Common myeloid progenitor, CD34-positive (primary cell): ENCODE measurements around the gene DLGAP4.

Source experiments
- CTCF ChIA-PET: fragments of 350-600 bp; sonication (Branson Sonifier 250); formaldehyde crosslinking; loops from one replicate; lab custom pipeline; 2021; ENCODE audit warnings: antibody characterized with exemption; lab: Charles Lee
- POLR2A ChIA-PET: fragments of 350-600 bp; sonication (Branson Sonifier 250); formaldehyde crosslinking; loops from one replicate; lab custom pipeline; 2021; ENCODE audit warnings: antibody characterized with exemption; lab: Charles Lee
- DNase-seq, 3 donors: peaks; one replicate each; pipeline versions ENCODE4 v3.0.0 to v3.0.0-alpha.2; 2013
- H3K27ac ChIP-seq, 2 experiments: 1 replicate in 1 of 2; 2 replicates in 1 of 2; pipeline ENCODE4 v1.7.0; 2013; ENCODE audit warnings: inconsistent platforms in 2 of 2, low read length in 2 of 2, mild to moderate bottlenecking in 2 of 2, low read depth in 1 of 2, moderate library complexity in 1 of 2; ENCODE audit not compliant: severe bottlenecking in 2 of 2, insufficient read depth in 1 of 2, poor library complexity in 1 of 2
- H3K27me3 ChIP-seq, 5 experiments: replicated peaks in 2 of 5; 1 replicate in 3 of 5; 2 replicates in 2 of 5; pipeline versions ENCODE4 v1.6.1 to v1.7.0; 2013; ENCODE audit warnings: low read length in 4 of 5, mild to moderate bottlenecking in 2 of 5, moderate library complexity in 2 of 5, inconsistent platforms in 1 of 5; ENCODE audit not compliant: insufficient read depth in 5 of 5, control insufficient read depth in 4 of 5
- H3K36me3 ChIP-seq, 4 experiments: 1 replicate in 2 of 4; 2 replicates in 2 of 4; pipeline versions ENCODE4 v1.6.1 to v1.7.0; 2013; ENCODE audit warnings: low read length in 3 of 4, control low read depth in 1 of 4, mild to moderate bottlenecking in 1 of 4; ENCODE audit not compliant: control insufficient read depth in 4 of 4, insufficient read depth in 4 of 4
- H3K4me1 ChIP-seq, 4 experiments: 1 replicate in 3 of 4; 2 replicates in 1 of 4; pipeline versions ENCODE4 v1.6.1 to v1.7.1; 2013; ENCODE audit warnings: low read length in 3 of 4, mild to moderate bottlenecking in 3 of 4, control low read depth in 1 of 4, inconsistent platforms in 1 of 4, moderate library complexity in 1 of 4; ENCODE audit not compliant: control insufficient read depth in 4 of 4, insufficient read depth in 4 of 4; ENCODE audit errors: control extremely low read depth in 1 of 4
- H3K4me3 ChIP-seq, 7 experiments: 1 replicate in 4 of 7; 2 replicates in 3 of 7; pipeline versions ENCODE4 v1.5.1 to v1.7.0; 2013; ENCODE audit warnings: mild to moderate bottlenecking in 7 of 7, low read length in 6 of 7, moderate library complexity in 6 of 7, inconsistent platforms in 2 of 7, low read depth in 2 of 7, control low read depth in 1 of 7; ENCODE audit not compliant: insufficient read depth in 4 of 7, control insufficient read depth in 1 of 7; ENCODE audit errors: extremely low read depth in 1 of 7
- H3K9me3 ChIP-seq, 5 experiments: 1 replicate in 4 of 5; 2 replicates in 1 of 5; pipeline versions ENCODE4 v1.6.1 to v1.7.1; 2013; ENCODE audit warnings: low read length in 4 of 5, mild to moderate bottlenecking in 2 of 5, inconsistent platforms in 1 of 5, low read depth in 1 of 5, moderate library complexity in 1 of 5; ENCODE audit not compliant: control insufficient read depth in 4 of 5, insufficient read depth in 2 of 5; ENCODE audit errors: control extremely low read depth in 1 of 5
- WGBS: methylation state at CpG from one replicate; pipeline ENCODE4 v1.1.5; 2013; ENCODE audit not compliant: insufficient coverage; 5-methylcytosine and 5-hydroxymethylcytosine counted together

DLGAP4 gene

GRCh38 chr20:36483919-36484808, 178.0 kb downstream of the DLGAP4 start:
- ChIA-PET POLR2A (no interaction called here), CTCF (no interaction called here)
- H3K9me3 ChIP-seq = no peaks in the 10 kb centered on the region
- DNase-seq = no peak
- H3K36me3 ChIP-seq = peaks cover 0 to 2% (median 0%) of the 10 kb centered on the region in 4 experiments
- 98% methylated on average over 6 of the region's 8 CpGs for WGBS
- H3K27ac ChIP-seq = no peak overlapping the region
- peaks cover 0 to 7% (median 1%) of the 10 kb centered on the region in 4 experiments for H3K4me1 ChIP-seq
- H3K27me3 ChIP-seq = no peaks in the 10 kb centered on the region
- H3K4me3 ChIP-seq = no peak overlapping the region

GRCh38 chr20:36485286-36485685, 179.1 kb downstream of the DLGAP4 start:
- peaks cover 0 to 12% (median 1%) of the 10 kb centered on the region in 4 experiments for H3K4me1 ChIP-seq
- H3K4me3 ChIP-seq = no peak overlapping the region
- ChIA-PET POLR2A (interaction anchor here (0.6 kb wide), 1 partner anchor 22 kb away, joined by 5 read pairs; no protein-coding TSS in a partner anchor), CTCF (interaction anchor here (0.6 to 1.4 kb wide), 2 partner anchors 15 to 355 kb away, joined by 3 read pairs; no protein-coding TSS in a partner anchor)
- no peak overlapping the region for H3K27ac ChIP-seq
- H3K27me3 ChIP-seq = no peaks in the 10 kb centered on the region
- H3K9me3 ChIP-seq = no peaks in the 10 kb centered on the region
- DNase-seq = no peak
- 100% methylated on average over 3 of the region's 3 CpGs for WGBS
- no peaks in the 10 kb centered on the region for H3K36me3 ChIP-seq

DNA sequence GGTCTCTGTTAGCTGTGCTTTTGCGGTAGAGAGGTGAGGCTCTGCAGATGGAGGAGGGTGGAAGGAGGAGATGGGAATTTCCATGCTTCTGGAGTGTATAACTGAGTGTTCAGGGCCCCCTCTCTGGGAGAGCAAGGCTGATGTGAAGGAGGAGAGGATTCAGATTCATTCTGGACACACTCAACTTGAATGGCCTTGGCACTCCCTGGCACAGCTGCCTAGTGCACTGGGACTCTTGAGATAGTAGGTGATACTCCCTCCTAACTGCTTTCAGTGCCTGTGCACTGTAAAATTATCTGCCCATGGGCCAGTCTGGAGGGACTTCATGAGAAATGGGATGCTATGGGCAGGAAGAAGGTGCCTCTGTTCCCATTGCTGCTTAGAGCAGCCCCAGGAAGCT, 180.9 kb downstream of the DLGAP4 start:
- Histone ChIP-seq H3K4me3 (no peak overlapping the region), H3K36me3 (no peaks in the 10 kb centered on the region), H3K4me1 (peaks cover 3 to 27% (median 11%) of the 10 kb centered on the region in 4 experiments), H3K27ac (no peak overlapping the region), H3K9me3 (no peaks in the 10 kb centered on the region), H3K27me3 (no peaks in the 10 kb centered on the region)
- WGBS = no CpG with 5 or more reads among the region's 1 CpG
- POLR2A ChIA-PET = no interaction called here
- CTCF ChIA-PET = interaction anchor here (1.2 to 1.4 kb wide), 2 partner anchors 13 to 19 kb away, joined by 3 read pairs; no protein-coding TSS in a partner anchor
- DNase-seq = no peak

DNA sequence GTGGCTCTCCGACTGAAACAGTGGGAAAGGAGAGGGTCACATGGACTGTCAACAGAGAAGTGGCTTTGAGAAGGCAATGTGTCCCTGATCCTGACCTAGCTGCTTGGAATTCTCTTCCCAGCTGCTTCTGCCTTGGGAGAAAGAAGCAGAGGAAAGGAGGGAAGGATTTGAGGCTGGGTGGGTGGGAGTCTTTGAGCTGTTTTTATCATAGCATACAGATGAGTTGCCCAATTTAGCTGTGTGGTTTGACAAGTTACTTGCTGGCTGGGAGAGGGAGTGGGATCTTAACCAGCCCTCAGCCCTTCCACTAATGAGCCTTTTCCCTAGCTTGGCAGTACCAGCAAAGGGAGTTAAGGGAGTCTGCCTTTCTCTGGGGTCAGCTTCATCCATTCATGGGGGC, 184.1 kb downstream of the DLGAP4 start:
- ChIA-PET POLR2A (no interaction called here), CTCF (interaction anchor here (0.8 to 2.2 kb wide), 3 partner anchors 10 to 26 kb away, joined by 3 to 7 read pairs (median 4); no protein-coding TSS in a partner anchor)
- WGBS = 78% methylated on average over 1 of the region's 1 CpG
- Histone ChIP-seq H3K27ac (no peak overlapping the region), H3K36me3 (no peaks in the 10 kb centered on the region), H3K9me3 (no peaks in the 10 kb centered on the region), H3K27me3 (no peaks in the 10 kb centered on the region), H3K4me1 (peaks cover 3 to 31% (median 15%) of the 10 kb centered on the region in 4 experiments), H3K4me3 (no peak overlapping the region)
- no peak for DNase-seq

DNA sequence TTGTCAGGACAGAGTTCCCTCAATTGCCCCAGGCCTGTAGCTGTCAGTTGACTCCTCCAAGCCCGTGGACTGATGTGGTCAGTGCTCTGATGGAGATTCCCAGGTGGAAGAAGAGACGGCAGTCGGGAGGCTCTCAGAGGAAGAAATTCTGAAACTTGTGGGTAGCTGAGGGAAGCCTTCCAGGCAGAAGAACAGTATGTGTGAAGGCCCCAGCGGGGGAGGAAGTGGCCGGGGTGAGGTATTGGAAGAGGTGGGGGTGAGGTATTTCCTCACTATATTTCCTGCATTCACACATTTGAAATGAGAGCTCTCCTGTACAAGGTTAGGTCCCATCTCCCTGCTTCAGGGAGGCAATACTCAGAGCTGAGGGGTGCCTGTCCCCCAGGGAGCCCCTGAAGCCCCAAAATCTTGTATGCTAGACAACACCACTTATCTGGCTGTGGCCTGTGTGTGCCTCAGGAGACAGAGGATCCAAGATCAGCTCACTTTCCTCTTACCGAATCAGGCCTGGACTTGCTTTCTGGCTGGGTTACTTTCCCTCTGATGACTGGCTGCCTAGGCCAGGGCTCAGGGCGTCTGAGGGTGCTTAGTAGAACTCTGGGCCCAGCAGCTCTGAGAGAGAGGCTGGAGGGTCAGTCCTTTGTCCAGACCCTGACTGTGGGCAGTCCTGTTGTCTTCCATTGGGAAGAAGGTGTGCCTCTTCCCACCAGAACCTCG, 185.9 kb downstream of the DLGAP4 start:
- peaks cover 3 to 31% (median 15%) of the 10 kb centered on the region in 4 experiments for H3K4me1 ChIP-seq
- H3K27ac ChIP-seq = peak overlapping the region in 1 of 2 experiments; percentile 12
- POLR2A ChIA-PET = no interaction called here
- DNase-seq = peak; percentile 20 to 66 (median 55)
- no peaks in the 10 kb centered on the region for H3K27me3 ChIP-seq
- H3K9me3 ChIP-seq = no peaks in the 10 kb centered on the region
- no peak overlapping the region for H3K4me3 ChIP-seq
- H3K36me3 ChIP-seq = peaks cover 3 to 11% (median 8%) of the 10 kb centered on the region in 4 experiments
- 41% methylated on average over 6 of the region's 8 CpGs for WGBS
- CTCF ChIA-PET = interaction anchor here (0.8 to 1.4 kb wide), 3 partner anchors 28 to 50 kb away, joined by 3 to 4 read pairs (median 3); no protein-coding TSS in a partner anchor

GRCh38 chr20:36493051-36493800, 187.1 kb downstream of the DLGAP4 start:
- H3K27ac ChIP-seq = no peak overlapping the region
- 96% methylated on average over 10 of the region's 10 CpGs for WGBS
- H3K4me1 ChIP-seq = peaks cover 3 to 31% (median 15%) of the 10 kb centered on the region in 4 experiments
- ChIA-PET POLR2A (no interaction called here), CTCF (interaction anchor here (1.3 kb wide), 1 partner anchor 49 kb away, joined by 3 read pairs; no protein-coding TSS in a partner anchor)
- H3K27me3 ChIP-seq = no peaks in the 10 kb centered on the region
- no peak overlapping the region for H3K4me3 ChIP-seq
- H3K36me3 ChIP-seq = peaks cover 3 to 21% (median 16%) of the 10 kb centered on the region in 4 experiments
- DNase-seq = peak in 1 of 3 donors; percentile 20
- no peaks in the 10 kb centered on the region for H3K9me3 ChIP-seq
